Testis (tissue), 2 donors: Measurements from ENCODE around the gene DPP10.

Source experiments
- POLR2A ChIP-seq: fragments of 450-650 bp; IDR thresholded peaks from one replicate; pipeline ENCODE4 v1.6.1; 2017; ENCODE audit warnings: antibody characterized with exemption, mild to moderate bottlenecking, moderate library complexity
- TF ChIP-seq, protein P1 (sequence below), 3 experiments: fragments of 450-650 bp in 2 of 3; fragments of 200-600 bp in 1 of 3; sonication (generic) in 1 of 3; IDR thresholded peaks; one replicate each; pipeline ENCODE4 v1.5.1; 2016 to 2019; ENCODE audit warnings: antibody characterized with exemption in 3 of 3, mild to moderate bottlenecking in 2 of 3, moderate library complexity in 1 of 3

DNA sequence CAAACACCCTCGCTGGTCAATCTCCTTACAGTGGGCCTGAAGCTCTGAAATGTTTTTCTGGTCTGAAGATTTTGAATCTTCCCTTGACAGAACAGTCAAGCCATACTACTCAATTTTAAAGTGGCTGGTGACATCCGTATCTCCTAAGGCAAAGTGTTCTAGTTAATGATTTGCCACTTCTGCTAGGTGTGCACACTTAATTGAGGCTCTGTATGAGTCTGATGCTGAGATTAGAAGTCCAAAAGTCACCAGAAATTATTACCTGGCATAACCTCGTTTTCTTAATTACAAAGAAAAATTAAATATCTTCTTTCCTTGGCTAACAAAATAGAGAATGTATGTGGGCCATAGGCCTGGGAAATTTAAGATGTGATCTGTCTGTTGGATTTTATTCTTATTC, 104.1 kb downstream of the DPP10 start:
- TF ChIP-seq, protein P1, sequence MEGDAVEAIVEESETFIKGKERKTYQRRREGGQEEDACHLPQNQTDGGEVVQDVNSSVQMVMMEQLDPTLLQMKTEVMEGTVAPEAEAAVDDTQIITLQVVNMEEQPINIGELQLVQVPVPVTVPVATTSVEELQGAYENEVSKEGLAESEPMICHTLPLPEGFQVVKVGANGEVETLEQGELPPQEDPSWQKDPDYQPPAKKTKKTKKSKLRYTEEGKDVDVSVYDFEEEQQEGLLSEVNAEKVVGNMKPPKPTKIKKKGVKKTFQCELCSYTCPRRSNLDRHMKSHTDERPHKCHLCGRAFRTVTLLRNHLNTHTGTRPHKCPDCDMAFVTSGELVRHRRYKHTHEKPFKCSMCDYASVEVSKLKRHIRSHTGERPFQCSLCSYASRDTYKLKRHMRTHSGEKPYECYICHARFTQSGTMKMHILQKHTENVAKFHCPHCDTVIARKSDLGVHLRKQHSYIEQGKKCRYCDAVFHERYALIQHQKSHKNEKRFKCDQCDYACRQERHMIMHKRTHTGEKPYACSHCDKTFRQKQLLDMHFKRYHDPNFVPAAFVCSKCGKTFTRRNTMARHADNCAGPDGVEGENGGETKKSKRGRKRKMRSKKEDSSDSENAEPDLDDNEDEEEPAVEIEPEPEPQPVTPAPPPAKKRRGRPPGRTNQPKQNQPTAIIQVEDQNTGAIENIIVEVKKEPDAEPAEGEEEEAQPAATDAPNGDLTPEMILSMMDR (IDR thresholded peaks at IDR 0.05) = no peak
- TF ChIP-seq POLR2A = no peak
